Activated naive CD4-positive, alpha-beta T cell treated with anti-CD3 and anti-CD28 coated beads for 36 hours (primary cell): ENCODE data around the gene IGFBPL1. TPM values are rescaled to one million over a fixed set of nuclear protein-coding genes. Genes with fewer than 3 reads are reported as not detected.
"Not testable (repeated sequence)": the region's sequence is repeated elsewhere in the genome, so short reads cannot be mapped to it uniquely, and the experiment has no call there.

Experiments
- CTCF ChIA-PET: fragments of 350-600 bp; sonication (Branson Sonifier 250); formaldehyde crosslinking; loops from one replicate; lab custom pipeline; 2021; ENCODE audit warnings: antibody characterized with exemption; lab: Charles Lee
- DNase-seq: peaks from one replicate; pipeline ENCODE4 v3.0.0-alpha.2; 2020
- H3K27ac Mint-ChIP-seq: one replicate; pipeline ENCODE4 v1.8.0; 2021; ENCODE audit warnings: mild to moderate bottlenecking, mixed read lengths
- H3K27me3 Mint-ChIP-seq: one replicate; pipeline ENCODE4 v1.8.0; 2021; ENCODE audit warnings: low read depth, mixed read lengths
- H3K36me3 Mint-ChIP-seq: one replicate; pipeline ENCODE4 v1.8.0; 2021; ENCODE audit warnings: low read depth, mixed read lengths
- H3K4me1 Mint-ChIP-seq: one replicate; pipeline ENCODE4 v1.8.0; 2021; ENCODE audit warnings: low read depth, mixed read lengths
- H3K4me3 Mint-ChIP-seq: one replicate; pipeline ENCODE4 v1.8.0; 2021; ENCODE audit warnings: mild to moderate bottlenecking, moderate library complexity, mixed read lengths
- H3K9me3 Mint-ChIP-seq: one replicate; pipeline ENCODE4 v1.8.0; 2021; ENCODE audit warnings: mixed read lengths
- intact Hi-C: fragments of 100-400 bp; cut with micrococcal nuclease; formaldehyde crosslinking; loops from one replicate; pipeline ENCODE4 v1.15.1; 2023
- total RNA-seq, 2 experiments: library from RNA; stranded (reverse); gene quantifications; one replicate each; pipeline ENCODE4 v1.2.3, GENCODE V29; 2021

The IGFBPL1 gene
- total RNA-seq, result under 1 TPM; 0.20 to 0.26 TPM

GRCh38 chr9:38423973-38424843 is at the start of gene IGFBPL1:
IGFBPL1 (minus strand) TSS chr9:38424454; CDS start chr9:38424424, 30 bp downstream.
- Mint-ChIP-seq H3K27ac (no peak within 1 kb of the TSS), H3K4me3 (peak within 1 kb of the TSS; percentile 38), H3K4me1 (peaks cover 3% of the 10 kb centered on the region), H3K36me3 (no peaks in the 10 kb centered on the region), H3K27me3 (peaks cover 17% of the 10 kb centered on the region), H3K9me3 (no peaks in the 10 kb centered on the region)
- intact Hi-C loops, result no loop called here
- no peak for DNase-seq
- CTCF ChIA-PET, result no interaction called here

GRCh38 chr9:38472583-38473249 is 48.5 kb upstream of the IGFBPL1 start:
- CTCF ChIA-PET, H3K36me3 Mint-ChIP-seq, DNase-seq, H3K4me1 Mint-ChIP-seq, intact Hi-C loops, H3K27me3 Mint-ChIP-seq, H3K4me3 Mint-ChIP-seq, H3K27ac Mint-ChIP-seq: not testable (repeated sequence)
- peaks cover 10% of the 10 kb centered on the region for H3K9me3 Mint-ChIP-seq

- CTCF ChIA-PET, result interaction anchor here (0.6 kb wide), 1 partner anchor 35 kb away, joined by 4 read pairs; no protein-coding TSS in a partner anchor
Measured at GRCh38 chr9:38467404-38467803, 43.1 kb upstream of the IGFBPL1 start.

GRCh38 chr9:38453835-38454234 is 29.6 kb upstream of the IGFBPL1 start:
- intact Hi-C loops, result no loop called here
- Mint-ChIP-seq H3K4me3 (no peak overlapping the region), H3K4me1 (no peaks in the 10 kb centered on the region), H3K27ac (no peak overlapping the region), H3K9me3 (peaks cover 19% of the 10 kb centered on the region), H3K27me3 (peaks cover 3% of the 10 kb centered on the region), H3K36me3 (peaks cover 7% of the 10 kb centered on the region)
- no peak for DNase-seq
- CTCF ChIA-PET, result interaction anchor here (0.5 kb wide), 1 partner anchor 21 kb away, joined by 3 read pairs; no protein-coding TSS in a partner anchor

More at GRCh38 chr9:38467404-38467803, 43.1 kb upstream of the IGFBPL1 start:
- no peak overlapping the region for H3K4me3 Mint-ChIP-seq
- H3K36me3 Mint-ChIP-seq, result no peaks in the 10 kb centered on the region
- no peak for DNase-seq
- no peaks in the 10 kb centered on the region for H3K27me3 Mint-ChIP-seq
- H3K9me3 Mint-ChIP-seq, result no peaks in the 10 kb centered on the region
- H3K4me1 Mint-ChIP-seq, result peaks cover 3% of the 10 kb centered on the region
- H3K27ac Mint-ChIP-seq, result no peak overlapping the region
- intact Hi-C loops, result no loop called here

- CTCF ChIA-PET, result interaction anchor here (2.1 kb wide), 1 partner anchor 18 kb away, joined by 11 read pairs; no protein-coding TSS in a partner anchor
- DNase-seq, result no peak
- Mint-ChIP-seq H3K36me3 (peaks cover 7% of the 10 kb centered on the region), H3K4me1 (no peaks in the 10 kb centered on the region), H3K27ac (no peak overlapping the region), H3K27me3 (peaks cover 3% of the 10 kb centered on the region), H3K4me3 (no peak overlapping the region), H3K9me3 (peaks cover 19% of the 10 kb centered on the region)
- intact Hi-C loops, result no loop called here
Measured at GRCh38 chr9:38451162-38451561, 26.9 kb upstream of the IGFBPL1 start.

- peaks cover 5% of the 10 kb centered on the region for H3K27me3 Mint-ChIP-seq
- H3K4me1 Mint-ChIP-seq, result peaks cover 3% of the 10 kb centered on the region
- CTCF ChIA-PET, result no interaction called here
- H3K36me3 Mint-ChIP-seq, result peaks cover 4% of the 10 kb centered on the region
- no peak for DNase-seq
- intact Hi-C loops, result no loop called here
- peaks cover 17% of the 10 kb centered on the region for H3K9me3 Mint-ChIP-seq
- no peak overlapping the region for H3K27ac Mint-ChIP-seq
- no peak overlapping the region for H3K4me3 Mint-ChIP-seq
Measured at GRCh38 chr9:38447703-38448102, 23.4 kb upstream of the IGFBPL1 start.

GRCh38 chr9:38445154-38446043 is 21.1 kb upstream of the IGFBPL1 start:
- H3K27ac Mint-ChIP-seq, result no peak overlapping the region
- no peaks in the 10 kb centered on the region for H3K36me3 Mint-ChIP-seq
- peaks cover 3% of the 10 kb centered on the region for H3K4me1 Mint-ChIP-seq
- peaks cover 5% of the 10 kb centered on the region for H3K27me3 Mint-ChIP-seq
- no peak for DNase-seq
- CTCF ChIA-PET, result no interaction called here
- intact Hi-C loops, result no loop called here
- H3K9me3 Mint-ChIP-seq, result no peaks in the 10 kb centered on the region
- H3K4me3 Mint-ChIP-seq, result no peak overlapping the region

- Mint-ChIP-seq H3K4me3 (no peak overlapping the region), H3K27me3 (peaks cover 5% of the 10 kb centered on the region), H3K4me1 (peaks cover 5% of the 10 kb centered on the region), H3K27ac (no peak overlapping the region), H3K9me3 (no peaks in the 10 kb centered on the region), H3K36me3 (no peaks in the 10 kb centered on the region)
- no peak for DNase-seq
- intact Hi-C loops, result no loop called here
- CTCF ChIA-PET, result interaction anchor here (0.9 to 2.8 kb wide), 2 partner anchors 11 to 26 kb away, joined by 3 to 10 read pairs; no protein-coding TSS in a partner anchor
Measured at GRCh38 chr9:38443597-38443996, 19.3 kb upstream of the IGFBPL1 start.

GRCh38 chr9:38443181-38443580 is 18.9 kb upstream of the IGFBPL1 start:
- no peak overlapping the region for H3K4me3 Mint-ChIP-seq
- H3K4me1 Mint-ChIP-seq, result peaks cover 5% of the 10 kb centered on the region
- no peak overlapping the region for H3K27ac Mint-ChIP-seq
- H3K36me3 Mint-ChIP-seq, result no peaks in the 10 kb centered on the region
- no peaks in the 10 kb centered on the region for H3K9me3 Mint-ChIP-seq
- CTCF ChIA-PET, result interaction anchor here (2.8 kb wide), 1 partner anchor 11 kb away, joined by 10 read pairs; no protein-coding TSS in a partner anchor
- no peak for DNase-seq
- intact Hi-C loops, result no loop called here
- H3K27me3 Mint-ChIP-seq, result peaks cover 5% of the 10 kb centered on the region

- H3K4me3 Mint-ChIP-seq, result no peak overlapping the region
- intact Hi-C loops, result no loop called here
- H3K27me3 Mint-ChIP-seq, result peaks cover 5% of the 10 kb centered on the region
- peaks cover 5% of the 10 kb centered on the region for H3K4me1 Mint-ChIP-seq
- no peak overlapping the region for H3K27ac Mint-ChIP-seq
- no peaks in the 10 kb centered on the region for H3K36me3 Mint-ChIP-seq
- DNase-seq, result no peak
- CTCF ChIA-PET, result interaction anchor here (2.8 kb wide), 1 partner anchor 10 kb away, joined by 10 read pairs; no protein-coding TSS in a partner anchor
- no peaks in the 10 kb centered on the region for H3K9me3 Mint-ChIP-seq
Measured at GRCh38 chr9:38442473-38443096, 18.3 kb upstream of the IGFBPL1 start.

GRCh38 chr9:38441347-38442085 is 17.3 kb upstream of the IGFBPL1 start:
- intact Hi-C loops, result no loop called here
- CTCF ChIA-PET, result interaction anchor here (0.7 to 2.8 kb wide), 3 partner anchors 9 to 41 kb away, joined by 3 to 10 read pairs (median 3); no protein-coding TSS in a partner anchor

More at GRCh38 chr9:38441347-38442085, 17.3 kb upstream of the IGFBPL1 start:
- Mint-ChIP-seq H3K27ac (no peak overlapping the region), H3K4me1 (peaks cover 7% of the 10 kb centered on the region), H3K36me3 (no peaks in the 10 kb centered on the region), H3K4me3 (no peak overlapping the region), H3K9me3 (peaks cover 3% of the 10 kb centered on the region), H3K27me3 (peaks cover 5% of the 10 kb centered on the region)
- no peak for DNase-seq
